Measurements from ENCODE around the gene SLC13A3. TPM values are rescaled to one million over a fixed set of nuclear protein-coding genes. Genes with fewer than 3 reads are reported as not detected.
A peak's percentile ranks its signal among the peaks of the same experiment; 100 is the strongest.

SLC13A3 gene
- polyA plus RNA-seq, 1 donor = 3.7 TPM

DNA sequence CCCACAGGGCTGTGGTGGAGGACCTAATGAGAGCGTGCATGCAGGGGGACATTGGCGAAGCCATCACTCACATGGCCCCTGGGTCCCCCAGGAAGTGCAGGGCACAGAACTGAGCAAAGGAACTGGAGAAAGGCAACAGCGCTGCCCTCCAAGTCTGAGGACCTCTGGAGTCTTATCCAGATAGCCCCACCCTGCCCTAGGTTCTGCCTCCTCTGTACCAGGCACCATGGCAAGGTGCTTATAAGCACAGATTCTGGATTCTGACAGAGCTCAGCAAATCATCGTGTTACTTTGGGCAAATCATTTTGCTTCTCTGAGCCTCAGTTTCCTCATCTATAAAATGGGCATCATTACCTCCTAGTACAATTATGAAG lies 44.5 kb downstream of the SLC13A3 start:
- Histone ChIP-seq H3K9me3 (ENCODE audit: control insufficient read depth, low read depth, low read length) (no peaks in the 10 kb centered on the region), H3K27me3 (ENCODE audit: control insufficient read depth, insufficient read depth, low read length) (no peaks in the 10 kb centered on the region), H3K27ac (ENCODE audit: low read length) (peak overlapping the region; percentile 25), H3K36me3 (ENCODE audit: control insufficient read depth, insufficient read depth, low read length) (no peaks in the 10 kb centered on the region), H3K4me3 (ENCODE audit: low read length) (no peak overlapping the region), H3K4me1 (ENCODE audit: control insufficient read depth, insufficient read depth, low read length) (peaks cover 37% of the 10 kb centered on the region)
- DNase-seq = no peak
- no CpG with 5 or more reads among the region's 4 CpGs for WGBS (ENCODE audit: insufficient coverage, low lambda C conversion rate)

DNA sequence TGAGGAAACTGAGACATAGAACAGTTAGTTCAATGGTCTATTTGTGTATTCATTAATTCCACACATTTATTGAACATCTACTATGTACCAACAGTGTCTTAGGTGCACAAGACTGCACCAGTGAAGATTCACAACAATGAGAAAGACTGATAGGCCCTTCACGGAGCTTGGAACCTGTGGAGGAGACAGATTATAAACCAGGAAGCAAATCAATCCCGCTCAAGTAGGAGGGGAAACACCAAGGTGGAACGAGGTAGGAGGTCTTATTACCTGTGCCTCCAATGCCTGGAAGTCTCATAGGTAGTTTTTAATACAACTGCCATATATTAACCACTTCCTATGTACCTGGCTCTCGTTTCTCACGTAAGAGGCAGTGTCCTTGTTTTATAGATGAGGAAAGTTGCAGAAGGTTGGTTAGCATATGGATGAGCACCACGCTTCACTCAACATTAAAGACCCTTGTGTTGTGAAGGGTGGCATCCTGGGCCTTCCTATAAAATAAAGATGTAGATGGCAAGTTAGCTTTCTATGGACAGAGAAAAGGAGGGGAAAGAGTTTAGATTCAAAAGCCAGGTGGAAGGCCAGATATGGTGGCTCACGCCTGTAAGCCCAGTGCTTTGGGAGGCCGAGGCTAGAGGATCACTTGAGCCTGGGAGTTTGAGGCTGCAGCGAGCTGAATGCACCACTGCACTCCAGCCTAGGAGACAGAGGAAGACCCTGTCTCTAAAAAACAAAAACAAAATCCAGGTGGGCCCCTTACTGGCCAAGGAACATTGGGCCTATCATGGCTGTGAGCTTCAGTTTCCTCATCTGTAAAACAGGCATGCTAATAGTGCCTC lies 45.1 kb downstream of the SLC13A3 start:
- H3K27me3 ChIP-seq (ENCODE audit: control insufficient read depth, insufficient read depth, low read length) = no peaks in the 10 kb centered on the region
- H3K4me3 ChIP-seq (ENCODE audit: low read length) = no peak overlapping the region
- H3K27ac ChIP-seq (ENCODE audit: low read length) = no peak overlapping the region
- H3K36me3 ChIP-seq (ENCODE audit: control insufficient read depth, insufficient read depth, low read length) = no peaks in the 10 kb centered on the region
- peaks cover 37% of the 10 kb centered on the region for H3K4me1 ChIP-seq (ENCODE audit: control insufficient read depth, insufficient read depth, low read length)
- DNase-seq = no peak
- no peaks in the 10 kb centered on the region for H3K9me3 ChIP-seq (ENCODE audit: control insufficient read depth, low read depth, low read length)
- WGBS (ENCODE audit: insufficient coverage, low lambda C conversion rate) = no CpG with 5 or more reads among the region's 9 CpGs

DNA sequence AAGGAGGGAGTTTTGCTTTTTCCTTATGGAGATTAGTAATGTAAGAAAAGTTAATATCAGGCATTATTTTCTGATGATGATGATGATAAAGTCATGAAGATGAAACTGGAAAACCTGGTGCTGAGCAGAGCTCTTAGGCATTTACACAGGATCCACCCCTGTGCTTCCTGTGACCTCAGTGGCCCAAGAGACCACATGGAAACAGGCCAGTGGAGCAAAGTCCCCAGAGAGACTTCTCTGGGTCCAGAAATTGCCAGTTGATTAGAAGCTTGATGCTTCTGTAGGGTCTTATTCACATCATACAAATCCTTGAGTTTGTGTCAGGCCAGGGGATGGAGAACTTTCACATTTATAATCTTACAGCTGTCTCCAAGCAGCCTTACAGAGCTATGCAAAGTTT lies 46.1 kb downstream of the SLC13A3 start:
- Histone ChIP-seq H3K9me3 (ENCODE audit: control insufficient read depth, low read depth, low read length) (no peaks in the 10 kb centered on the region), H3K27me3 (ENCODE audit: control insufficient read depth, insufficient read depth, low read length) (no peaks in the 10 kb centered on the region), H3K36me3 (ENCODE audit: control insufficient read depth, insufficient read depth, low read length) (no peaks in the 10 kb centered on the region), H3K4me1 (ENCODE audit: control insufficient read depth, insufficient read depth, low read length) (peaks cover 39% of the 10 kb centered on the region), H3K27ac (ENCODE audit: low read length) (peak overlapping the region; percentile 65), H3K4me3 (ENCODE audit: low read length) (no peak overlapping the region)
- DNase-seq = peak in 1 of 2 donors; percentile 36

DNA sequence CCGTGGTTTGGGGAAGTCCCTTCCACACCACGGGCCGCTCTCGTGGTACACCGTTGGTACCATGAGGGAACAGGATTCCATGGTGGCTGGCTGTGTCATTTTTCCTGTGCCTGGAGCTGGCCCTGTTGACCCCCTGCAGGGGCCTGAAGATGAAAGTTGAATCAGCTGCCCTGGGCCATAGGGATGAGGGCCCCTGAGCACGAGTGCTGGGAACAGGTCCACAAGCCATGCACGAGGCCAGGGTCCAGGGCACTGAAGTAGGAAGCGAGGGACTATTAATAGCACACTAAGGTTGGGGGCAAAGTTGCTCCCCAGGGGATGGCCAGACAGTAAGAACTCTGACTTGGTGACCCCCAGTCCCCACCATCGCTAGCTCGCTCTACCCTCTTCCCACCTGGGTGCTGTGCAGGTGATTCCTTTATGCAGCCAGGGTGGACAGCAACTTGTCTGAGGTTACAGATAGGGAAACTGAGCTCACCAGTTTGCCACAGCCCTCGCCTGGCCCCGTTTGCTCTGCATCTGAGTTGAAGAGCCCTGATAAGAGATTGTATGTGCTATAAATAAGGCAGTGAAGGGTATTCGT lies 46.6 kb downstream of the SLC13A3 start:
- H3K27ac ChIP-seq (ENCODE audit: low read length) = peak overlapping the region; percentile 65

DNA sequence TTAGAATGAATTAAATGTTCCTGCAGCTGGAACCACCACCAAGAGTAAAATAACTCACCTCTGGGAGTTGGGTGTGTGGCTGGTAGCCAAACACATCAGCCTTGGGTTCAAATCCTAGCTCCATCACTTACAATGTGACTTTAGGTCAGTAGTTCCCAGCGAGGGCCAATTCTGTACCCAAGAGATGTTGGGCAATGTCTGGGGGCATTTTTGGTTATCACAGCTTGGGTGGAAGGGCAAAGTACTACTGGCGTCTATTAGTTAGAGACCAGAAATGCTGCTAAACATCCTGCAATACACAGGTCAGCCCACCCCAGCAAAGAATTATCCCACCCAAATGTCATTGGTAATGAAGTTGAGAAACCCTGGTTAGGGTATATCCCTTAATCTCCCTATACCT lies 48.8 kb downstream of the SLC13A3 start:
- H3K4me1 ChIP-seq (ENCODE audit: control insufficient read depth, insufficient read depth, low read length) = peaks cover 32% of the 10 kb centered on the region
- DNase-seq = no peak
- H3K27ac ChIP-seq (ENCODE audit: low read length) = no peak overlapping the region
- H3K36me3 ChIP-seq (ENCODE audit: control insufficient read depth, insufficient read depth, low read length) = no peaks in the 10 kb centered on the region
- H3K27me3 ChIP-seq (ENCODE audit: control insufficient read depth, insufficient read depth, low read length) = no peaks in the 10 kb centered on the region
- H3K4me3 ChIP-seq (ENCODE audit: low read length) = no peak overlapping the region
- H3K9me3 ChIP-seq (ENCODE audit: control insufficient read depth, low read depth, low read length) = no peaks in the 10 kb centered on the region
- no CpG with 5 or more reads among the region's 2 CpGs for WGBS (ENCODE audit: insufficient coverage, low lambda C conversion rate)

More for the DNA sequence above, 46.6 kb downstream of the SLC13A3 start:
- Histone ChIP-seq H3K4me1 (ENCODE audit: control insufficient read depth, insufficient read depth, low read length) (peaks cover 43% of the 10 kb centered on the region), H3K9me3 (ENCODE audit: control insufficient read depth, low read depth, low read length) (no peaks in the 10 kb centered on the region), H3K36me3 (ENCODE audit: control insufficient read depth, insufficient read depth, low read length) (no peaks in the 10 kb centered on the region), H3K27me3 (ENCODE audit: control insufficient read depth, insufficient read depth, low read length) (no peaks in the 10 kb centered on the region), H3K4me3 (ENCODE audit: low read length) (no peak overlapping the region)
- whole genome bisulfite sequencing (ENCODE audit: insufficient coverage, low lambda C conversion rate) = 100% methylated on average over 2 of the region's 13 CpGs
- DNase-seq = peak; percentile 65 to 82

DNA sequence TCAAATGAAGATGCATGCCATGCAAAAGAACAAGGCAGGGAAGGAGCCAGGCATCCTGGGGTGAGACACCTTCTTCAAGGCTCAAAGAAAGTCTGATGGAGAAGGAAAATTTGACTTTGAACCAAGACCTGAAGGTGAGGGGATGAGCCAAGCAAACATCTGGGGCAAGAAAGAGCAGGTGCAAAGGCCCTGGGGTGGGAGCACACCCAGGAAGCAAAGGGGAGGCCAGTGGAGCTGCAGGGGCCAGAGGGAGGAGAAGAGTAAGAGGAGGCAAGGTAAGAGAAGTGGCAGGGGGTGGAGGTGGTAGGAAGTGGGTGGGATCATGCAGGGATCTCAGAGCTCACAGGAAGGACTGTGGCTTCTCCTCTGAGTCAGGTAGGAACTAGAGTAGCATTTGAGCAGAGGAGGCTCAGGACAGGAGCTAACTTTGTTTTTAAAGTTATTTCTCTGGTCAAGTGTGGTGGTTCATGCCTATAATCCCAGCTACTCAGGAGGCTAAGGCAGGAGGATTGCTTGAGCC lies 49.6 kb downstream of the SLC13A3 start:
- no peak for DNase-seq

DNA sequence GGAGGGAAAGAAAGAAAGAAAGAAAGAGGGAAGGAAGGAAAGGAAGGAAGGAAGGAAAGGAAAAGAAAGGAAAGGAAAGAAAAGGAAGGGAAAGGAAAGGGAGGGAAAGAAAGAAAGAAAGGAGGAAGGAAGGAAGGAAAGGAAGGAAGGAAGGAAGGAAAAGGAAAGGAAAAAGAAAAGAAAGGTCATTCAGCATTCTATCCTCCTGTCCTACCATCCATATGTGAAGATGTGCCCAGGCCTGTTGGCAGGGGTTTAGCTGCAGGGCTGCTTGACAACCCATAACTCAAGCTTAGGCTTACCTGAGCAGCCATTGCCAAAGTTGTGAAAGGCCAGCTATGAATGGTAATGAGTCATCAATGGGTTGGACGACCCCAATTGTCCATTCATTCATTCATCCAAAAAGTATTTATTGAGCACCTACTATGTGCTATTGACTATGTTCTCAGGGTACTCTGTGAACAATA lies 50.9 kb downstream of the SLC13A3 start:
- Histone ChIP-seq H3K4me1 (ENCODE audit: control insufficient read depth, insufficient read depth, low read length) (peaks cover 21% of the 10 kb centered on the region), H3K4me3 (ENCODE audit: low read length) (no peak overlapping the region), H3K36me3 (ENCODE audit: control insufficient read depth, insufficient read depth, low read length) (no peaks in the 10 kb centered on the region), H3K27ac (ENCODE audit: low read length) (no peak overlapping the region), H3K9me3 (ENCODE audit: control insufficient read depth, low read depth, low read length) (no peaks in the 10 kb centered on the region), H3K27me3 (ENCODE audit: control insufficient read depth, insufficient read depth, low read length) (no peaks in the 10 kb centered on the region)
- no peak for DNase-seq
- no CpG with 5 or more reads among the region's 1 CpG for WGBS (ENCODE audit: insufficient coverage, low lambda C conversion rate)

More for the DNA sequence above, 49.6 kb downstream of the SLC13A3 start:
- no peak overlapping the region for H3K4me3 ChIP-seq (ENCODE audit: low read length)
- no peak overlapping the region for H3K27ac ChIP-seq (ENCODE audit: low read length)
- H3K27me3 ChIP-seq (ENCODE audit: control insufficient read depth, insufficient read depth, low read length) = no peaks in the 10 kb centered on the region
- no peaks in the 10 kb centered on the region for H3K36me3 ChIP-seq (ENCODE audit: control insufficient read depth, insufficient read depth, low read length)
- H3K9me3 ChIP-seq (ENCODE audit: control insufficient read depth, low read depth, low read length) = no peaks in the 10 kb centered on the region
- H3K4me1 ChIP-seq (ENCODE audit: control insufficient read depth, insufficient read depth, low read length) = peaks cover 26% of the 10 kb centered on the region

DNA sequence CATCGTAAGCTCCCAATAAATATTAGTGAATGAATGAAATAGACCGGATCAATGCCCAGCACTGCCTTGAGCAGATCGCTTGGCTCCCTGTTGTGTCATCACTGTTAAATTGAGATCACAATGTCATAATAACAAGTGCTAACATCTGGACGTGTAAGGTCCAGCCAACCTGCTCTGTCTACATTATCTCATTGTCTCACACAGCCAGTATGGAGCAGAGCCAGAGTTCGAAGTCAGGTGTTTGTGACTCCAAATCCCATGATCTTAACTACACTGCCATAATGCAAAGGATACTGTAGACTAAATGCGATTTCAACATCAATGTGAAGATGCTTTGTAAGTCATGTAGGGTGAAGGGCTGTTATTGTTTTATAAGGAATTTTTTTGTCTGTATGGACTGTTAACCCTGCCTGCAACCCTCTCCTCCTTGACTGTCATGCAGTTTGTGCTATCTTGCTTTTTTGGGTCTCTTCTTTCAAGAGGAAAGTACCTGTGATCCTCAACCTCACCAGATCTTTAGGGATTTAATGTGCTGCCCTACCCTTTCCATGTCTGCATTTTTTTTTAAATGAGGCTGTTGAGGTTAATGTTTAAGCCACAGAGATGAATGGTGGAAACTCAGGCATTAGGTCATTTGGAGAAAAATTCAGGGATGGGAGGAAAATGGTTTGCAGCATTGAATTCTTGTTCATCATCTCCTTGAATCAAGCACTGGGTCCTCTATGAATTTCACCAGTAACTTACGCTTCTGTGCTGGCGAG lies 51.9 kb downstream of the SLC13A3 start:
- H3K9me3 ChIP-seq (ENCODE audit: control insufficient read depth, low read depth, low read length) = no peaks in the 10 kb centered on the region
- peak; percentile 64 to 82 for DNase-seq
- no peaks in the 10 kb centered on the region for H3K27me3 ChIP-seq (ENCODE audit: control insufficient read depth, insufficient read depth, low read length)
- no peak overlapping the region for H3K4me3 ChIP-seq (ENCODE audit: low read length)
- H3K27ac ChIP-seq (ENCODE audit: low read length) = peak overlapping the region; percentile 62
- H3K4me1 ChIP-seq (ENCODE audit: control insufficient read depth, insufficient read depth, low read length) = peaks cover 12% of the 10 kb centered on the region
- H3K36me3 ChIP-seq (ENCODE audit: control insufficient read depth, insufficient read depth, low read length) = no peaks in the 10 kb centered on the region
- WGBS (ENCODE audit: insufficient coverage, low lambda C conversion rate) = 100% methylated on average over 1 of the region's 8 CpGs

DNA sequence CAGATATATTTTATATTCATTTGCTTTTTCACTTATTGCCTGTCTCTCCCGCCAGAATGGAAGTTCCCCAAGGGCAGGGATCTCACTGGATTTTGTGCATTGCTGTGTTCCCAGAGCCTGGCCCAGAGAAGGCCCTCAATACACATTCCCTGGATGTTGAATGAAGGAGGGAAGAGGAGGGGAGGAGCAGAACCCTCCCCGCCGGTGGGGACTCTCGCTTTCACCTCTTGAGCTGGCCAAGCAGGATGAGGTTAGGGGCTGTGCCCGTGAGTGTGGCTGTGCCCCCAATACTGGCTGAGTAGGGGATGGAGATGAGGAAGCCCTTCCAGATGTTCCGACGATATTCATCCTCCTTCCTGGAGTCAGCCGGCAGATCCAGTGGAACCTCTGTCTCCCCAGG lies 55.3 kb downstream of the SLC13A3 start:
- H3K4me3 ChIP-seq (ENCODE audit: low read length) = no peak overlapping the region
- no peaks in the 10 kb centered on the region for H3K27me3 ChIP-seq (ENCODE audit: control insufficient read depth, insufficient read depth, low read length)
- H3K4me1 ChIP-seq (ENCODE audit: control insufficient read depth, insufficient read depth, low read length) = peaks cover 6% of the 10 kb centered on the region
- H3K27ac ChIP-seq (ENCODE audit: low read length) = no peak overlapping the region
- no peak for DNase-seq
- no CpG with 5 or more reads among the region's 8 CpGs for WGBS (ENCODE audit: insufficient coverage, low lambda C conversion rate)
- no peaks in the 10 kb centered on the region for H3K36me3 ChIP-seq (ENCODE audit: control insufficient read depth, insufficient read depth, low read length)
- H3K9me3 ChIP-seq (ENCODE audit: control insufficient read depth, low read depth, low read length) = no peaks in the 10 kb centered on the region

DNA sequence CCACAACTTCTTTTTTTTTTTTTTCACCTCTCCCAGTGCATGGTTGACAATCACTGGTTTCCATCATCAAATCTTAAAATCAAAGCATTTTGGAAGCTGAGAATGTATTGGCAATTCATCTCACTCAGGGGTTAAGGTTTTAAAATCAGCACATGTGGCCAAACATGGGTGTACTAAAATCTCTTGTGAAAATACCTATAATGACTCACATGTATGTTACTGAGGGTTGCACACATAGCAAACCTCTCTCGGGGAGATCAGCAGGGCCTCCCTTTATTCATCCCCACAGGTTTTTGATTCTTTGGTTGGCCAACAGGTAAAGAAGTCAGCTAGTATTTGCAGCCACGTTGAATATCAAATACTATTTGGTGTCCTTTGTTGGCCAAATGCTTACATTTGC lies 56.5 kb downstream of the SLC13A3 start:
- H3K36me3 ChIP-seq (ENCODE audit: control insufficient read depth, insufficient read depth, low read length) = no peaks in the 10 kb centered on the region
- peaks cover under 1% of the 10 kb centered on the region for H3K4me1 ChIP-seq (ENCODE audit: control insufficient read depth, insufficient read depth, low read length)
- H3K27ac ChIP-seq (ENCODE audit: low read length) = no peak overlapping the region
- H3K27me3 ChIP-seq (ENCODE audit: control insufficient read depth, insufficient read depth, low read length) = no peaks in the 10 kb centered on the region
- no peak overlapping the region for H3K4me3 ChIP-seq (ENCODE audit: low read length)
- no CpG with 5 or more reads among the region's 2 CpGs for WGBS (ENCODE audit: insufficient coverage, low lambda C conversion rate)
- H3K9me3 ChIP-seq (ENCODE audit: control insufficient read depth, low read depth, low read length) = no peaks in the 10 kb centered on the region
- DNase-seq = no peak

Data from large intestine (tissue), 3 donors.